Ishikawa (cell line): ENCODE data around the gene ERGIC1.

ENCODE experiments used
- CEBPB ChIP-seq: IDR thresholded peaks from 2 replicates; pipeline ENCODE4 v1.6.1; 2012
- CREB1 ChIP-seq: IDR thresholded peaks from 2 replicates; pipeline ENCODE4 v1.6.1; 2012; ENCODE audit warnings: low read depth
- EGR1 ChIP-seq: IDR thresholded peaks from 2 replicates; pipeline ENCODE4 v1.6.1; 2012
- EP300 ChIP-seq: IDR thresholded peaks from 2 replicates; pipeline ENCODE4 v1.6.1; 2012; ENCODE audit warnings: borderline replicate concordance
- FOXM1 ChIP-seq: IDR thresholded peaks from 2 replicates; pipeline ENCODE4 v1.6.1; 2012; ENCODE audit warnings: low read depth, borderline replicate concordance
- RAD21 ChIP-seq: IDR thresholded peaks from 2 replicates; pipeline ENCODE4 v1.6.1; 2012; ENCODE audit warnings: low read depth
- TAF1 ChIP-seq: IDR thresholded peaks from 2 replicates; pipeline ENCODE4 v1.6.1; 2012; ENCODE audit warnings: low read depth, mild to moderate bottlenecking
- TEAD4 ChIP-seq: IDR thresholded peaks from 2 replicates; pipeline ENCODE4 v1.6.1; 2012
- YY1 ChIP-seq: IDR thresholded peaks from 2 replicates; pipeline ENCODE4 v1.6.1; 2012; ENCODE audit warnings: low read depth
- TF ChIP-seq, protein P1 (sequence below): IDR thresholded peaks from 2 replicates; pipeline ENCODE4 v1.6.1; 2012; ENCODE audit warnings: low read depth, mild to moderate bottlenecking
- TF ChIP-seq, protein P2 (sequence below): IDR thresholded peaks from 2 replicates; pipeline ENCODE4 v1.6.1; 2012

DNA sequence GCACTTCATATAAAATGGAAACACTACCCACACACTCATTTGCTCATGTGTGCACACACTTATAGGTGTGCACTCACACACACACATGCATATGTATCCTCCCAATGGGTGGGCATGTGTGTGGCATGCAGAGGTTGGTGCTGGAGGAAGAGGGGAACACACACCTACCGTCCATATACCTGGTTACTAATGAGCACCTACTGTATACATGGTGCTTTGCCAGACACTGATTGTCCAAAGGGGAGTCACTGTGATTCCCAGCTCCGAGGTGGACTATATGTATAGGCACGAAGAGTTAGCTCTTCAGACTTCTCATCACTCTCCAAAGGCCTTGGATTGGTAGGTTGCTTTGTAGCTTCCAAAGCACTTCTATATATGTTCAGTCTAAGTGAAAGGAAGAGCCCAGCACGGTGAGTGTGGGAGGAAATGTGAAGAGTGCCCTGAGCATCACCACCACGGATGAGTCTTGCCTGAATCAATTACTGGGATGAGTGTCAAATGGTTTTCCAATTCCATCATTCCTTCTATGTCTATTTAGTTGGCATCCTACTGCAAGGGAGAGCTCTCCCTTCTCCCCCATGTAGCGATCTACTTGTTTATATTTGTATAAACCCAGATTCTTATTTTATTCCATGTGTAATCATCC is 12.6 kb upstream of the ERGIC1 start:
- TF ChIP-seq CEBPB (no peak), EGR1 (no peak), FOXM1 (no peak), RAD21 (no peak), YY1 (no peak), TAF1 (no peak), CREB1 (no peak), TEAD4 (no peak), EP300 (no peak)
- TF ChIP-seq, protein P1, sequence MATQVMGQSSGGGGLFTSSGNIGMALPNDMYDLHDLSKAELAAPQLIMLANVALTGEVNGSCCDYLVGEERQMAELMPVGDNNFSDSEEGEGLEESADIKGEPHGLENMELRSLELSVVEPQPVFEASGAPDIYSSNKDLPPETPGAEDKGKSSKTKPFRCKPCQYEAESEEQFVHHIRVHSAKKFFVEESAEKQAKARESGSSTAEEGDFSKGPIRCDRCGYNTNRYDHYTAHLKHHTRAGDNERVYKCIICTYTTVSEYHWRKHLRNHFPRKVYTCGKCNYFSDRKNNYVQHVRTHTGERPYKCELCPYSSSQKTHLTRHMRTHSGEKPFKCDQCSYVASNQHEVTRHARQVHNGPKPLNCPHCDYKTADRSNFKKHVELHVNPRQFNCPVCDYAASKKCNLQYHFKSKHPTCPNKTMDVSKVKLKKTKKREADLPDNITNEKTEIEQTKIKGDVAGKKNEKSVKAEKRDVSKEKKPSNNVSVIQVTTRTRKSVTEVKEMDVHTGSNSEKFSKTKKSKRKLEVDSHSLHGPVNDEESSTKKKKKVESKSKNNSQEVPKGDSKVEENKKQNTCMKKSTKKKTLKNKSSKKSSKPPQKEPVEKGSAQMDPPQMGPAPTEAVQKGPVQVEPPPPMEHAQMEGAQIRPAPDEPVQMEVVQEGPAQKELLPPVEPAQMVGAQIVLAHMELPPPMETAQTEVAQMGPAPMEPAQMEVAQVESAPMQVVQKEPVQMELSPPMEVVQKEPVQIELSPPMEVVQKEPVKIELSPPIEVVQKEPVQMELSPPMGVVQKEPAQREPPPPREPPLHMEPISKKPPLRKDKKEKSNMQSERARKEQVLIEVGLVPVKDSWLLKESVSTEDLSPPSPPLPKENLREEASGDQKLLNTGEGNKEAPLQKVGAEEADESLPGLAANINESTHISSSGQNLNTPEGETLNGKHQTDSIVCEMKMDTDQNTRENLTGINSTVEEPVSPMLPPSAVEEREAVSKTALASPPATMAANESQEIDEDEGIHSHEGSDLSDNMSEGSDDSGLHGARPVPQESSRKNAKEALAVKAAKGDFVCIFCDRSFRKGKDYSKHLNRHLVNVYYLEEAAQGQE: no peak
- TF ChIP-seq, protein P2, sequence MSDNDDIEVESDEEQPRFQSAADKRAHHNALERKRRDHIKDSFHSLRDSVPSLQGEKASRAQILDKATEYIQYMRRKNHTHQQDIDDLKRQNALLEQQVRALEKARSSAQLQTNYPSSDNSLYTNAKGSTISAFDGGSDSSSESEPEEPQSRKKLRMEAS: no peak
